Duodenal mucosa (tissue), 2 donors: Measurements from ENCODE around the gene GPR162.
A peak's percentile ranks its signal among the peaks of the same experiment; 100 is the strongest.

Source experiments
- H3K27ac ChIP-seq: one replicate; pipeline ENCODE4 v1.7.0; 2013; ENCODE audit warnings: low read depth, low read length
- H3K27me3 ChIP-seq, 2 donors: one replicate each; pipeline ENCODE4 v1.7.0; 2013; ENCODE audit warnings: low read length in 2 of 2, control low read depth in 1 of 2; ENCODE audit not compliant: insufficient read depth in 2 of 2, control insufficient read depth in 1 of 2
- H3K36me3 ChIP-seq, 2 donors: one replicate each; pipeline ENCODE4 v1.7.0; 2013; ENCODE audit warnings: low read length in 2 of 2, control low read depth in 1 of 2; ENCODE audit not compliant: insufficient read depth in 2 of 2, control insufficient read depth in 1 of 2
- H3K4me1 ChIP-seq, 2 donors: one replicate each; pipeline ENCODE4 v1.7.0; 2013; ENCODE audit warnings: low read length in 2 of 2, control low read depth in 1 of 2; ENCODE audit not compliant: insufficient read depth in 2 of 2, control insufficient read depth in 1 of 2
- H3K4me3 ChIP-seq, 2 donors: one replicate each; pipeline ENCODE4 v1.7.0; 2013; ENCODE audit warnings: low read length in 2 of 2, low read depth in 1 of 2
- H3K9ac ChIP-seq, 2 donors: one replicate each; pipeline ENCODE4 v1.7.0; 2013; ENCODE audit warnings: low read length in 2 of 2, low read depth in 1 of 2
- H3K9me3 ChIP-seq, 2 donors: one replicate each; pipeline ENCODE4 v1.7.0; 2013; ENCODE audit warnings: low read length in 2 of 2, control low read depth in 1 of 2; ENCODE audit not compliant: control insufficient read depth in 1 of 2

The GPR162 gene

DNA sequence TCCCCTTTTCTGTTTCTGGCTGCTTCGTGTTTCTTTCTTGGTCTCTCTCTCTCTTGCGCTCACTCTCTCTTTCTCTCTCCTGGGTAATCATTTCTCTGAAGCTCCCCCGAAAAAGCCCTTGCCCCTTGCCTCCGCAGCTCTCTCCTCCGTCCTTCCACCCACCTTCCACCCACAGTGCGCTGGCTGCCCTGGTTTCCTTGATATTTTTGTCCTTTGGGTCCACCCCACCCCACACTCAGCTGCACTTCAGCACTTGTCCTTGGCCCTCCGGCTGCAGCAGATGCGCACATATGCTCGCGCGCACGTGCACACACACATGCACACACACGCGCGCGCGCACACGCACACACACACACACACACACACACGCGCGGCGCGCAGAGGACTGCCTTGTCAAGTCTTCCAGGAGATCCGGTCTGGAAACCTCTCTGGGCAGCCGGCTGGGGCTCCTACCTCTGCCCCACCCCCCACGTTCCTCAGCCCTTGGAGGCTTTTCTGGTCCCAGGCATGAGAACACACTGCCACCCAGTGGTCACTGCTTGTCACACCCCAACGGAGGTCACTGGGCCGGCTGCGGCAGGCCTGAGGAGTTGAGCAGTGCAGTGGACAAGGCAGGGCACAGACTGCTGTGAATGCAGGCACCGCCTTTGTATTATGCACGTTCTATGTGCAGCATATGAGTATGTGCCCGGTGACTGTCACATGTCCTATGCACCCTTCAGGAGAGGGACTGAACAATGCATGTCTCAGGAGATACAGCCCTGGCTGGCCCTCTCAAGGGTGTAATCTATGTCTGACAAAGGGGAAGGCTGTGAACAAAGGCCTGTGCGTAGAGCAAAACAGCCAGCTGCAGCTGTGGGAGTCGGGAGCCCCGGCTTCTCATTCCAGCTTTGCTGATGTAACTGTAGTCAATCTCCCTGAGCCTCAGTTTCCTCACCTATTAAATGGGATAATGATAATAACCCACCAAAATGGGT lies 42.8 kb upstream of the GPR162 start:
- Histone ChIP-seq H3K9ac (peak overlapping the region; percentile 1 to 70), H3K27ac (no peak overlapping the region), H3K36me3 (no peaks in the 10 kb centered on the region), H3K4me1 (peaks cover 17 to 26% of the 10 kb centered on the region in 2 donors), H3K4me3 (peak overlapping the region; percentile 62 to 71), H3K9me3 (no peaks in the 10 kb centered on the region), H3K27me3 (peaks cover 3 to 10% of the 10 kb centered on the region in 2 donors)

DNA sequence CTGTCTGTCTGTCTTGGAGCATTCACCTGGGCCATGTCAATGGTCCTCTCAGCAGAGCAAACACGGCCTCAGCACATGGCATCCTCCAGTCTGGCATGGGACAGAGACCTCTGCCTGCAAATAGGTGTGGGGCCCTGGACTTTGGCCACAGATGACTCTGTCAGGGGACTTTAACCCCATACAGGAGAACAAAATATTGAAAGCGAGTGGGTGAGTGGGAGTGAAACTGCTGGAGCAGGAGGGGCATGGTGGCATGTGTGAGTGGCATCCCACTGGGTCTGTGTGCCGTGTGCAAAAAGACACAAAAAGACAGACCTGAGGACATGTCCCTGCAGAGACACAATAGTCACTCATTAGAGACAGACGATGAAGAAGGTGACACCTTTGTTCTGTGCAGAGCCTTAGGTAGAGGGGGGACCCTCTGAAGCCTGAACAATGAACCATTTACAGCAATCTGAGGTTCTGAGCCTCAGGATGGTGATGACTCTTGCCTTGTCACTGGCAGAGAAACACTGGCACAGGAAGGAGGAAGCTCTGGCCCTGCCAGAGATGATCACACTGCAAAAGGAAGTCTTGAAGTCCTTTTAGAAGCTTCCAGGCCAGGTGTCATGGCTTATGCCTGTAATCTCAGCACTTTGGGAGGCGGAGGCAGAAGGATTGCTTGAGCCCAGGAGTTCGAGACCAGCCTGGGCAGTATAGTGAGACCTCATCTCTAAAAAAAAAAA lies 41.8 kb upstream of the GPR162 start:
- peaks cover 17 to 26% of the 10 kb centered on the region in 2 donors for H3K4me1 ChIP-seq
- H3K9ac ChIP-seq, result peak overlapping the region; percentile 1 to 20
- H3K36me3 ChIP-seq, result no peaks in the 10 kb centered on the region
- no peak overlapping the region for H3K27ac ChIP-seq
- no peak overlapping the region for H3K4me3 ChIP-seq
- peaks cover 0 to 2% of the 10 kb centered on the region in 2 donors for H3K27me3 ChIP-seq
- H3K9me3 ChIP-seq, result no peaks in the 10 kb centered on the region

DNA sequence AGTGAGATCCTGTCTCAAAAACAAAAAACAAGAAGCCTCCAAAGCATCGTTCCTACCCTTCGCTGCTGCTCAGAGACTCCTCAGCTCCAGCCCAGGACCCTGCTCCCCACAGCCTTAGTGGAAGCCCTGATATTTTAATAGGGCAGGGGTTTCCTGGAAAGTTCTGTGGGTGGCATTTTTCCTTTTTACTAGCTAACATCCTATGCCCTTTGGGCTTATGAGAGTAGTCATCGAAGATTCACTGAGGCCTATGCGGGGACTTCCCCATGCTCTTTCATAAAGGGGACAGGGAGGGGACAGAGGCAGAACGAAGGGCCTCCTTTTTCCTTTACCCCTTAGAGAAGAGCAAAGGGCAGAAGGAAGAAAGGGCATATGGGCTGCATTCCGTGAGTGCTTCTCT lies 41.0 kb upstream of the GPR162 start:
- Histone ChIP-seq H3K27me3 (no peaks in the 10 kb centered on the region), H3K36me3 (no peaks in the 10 kb centered on the region), H3K4me3 (no peak overlapping the region), H3K9me3 (no peaks in the 10 kb centered on the region), H3K27ac (no peak overlapping the region), H3K9ac (no peak overlapping the region), H3K4me1 (peaks cover 17 to 26% of the 10 kb centered on the region in 2 donors)

DNA sequence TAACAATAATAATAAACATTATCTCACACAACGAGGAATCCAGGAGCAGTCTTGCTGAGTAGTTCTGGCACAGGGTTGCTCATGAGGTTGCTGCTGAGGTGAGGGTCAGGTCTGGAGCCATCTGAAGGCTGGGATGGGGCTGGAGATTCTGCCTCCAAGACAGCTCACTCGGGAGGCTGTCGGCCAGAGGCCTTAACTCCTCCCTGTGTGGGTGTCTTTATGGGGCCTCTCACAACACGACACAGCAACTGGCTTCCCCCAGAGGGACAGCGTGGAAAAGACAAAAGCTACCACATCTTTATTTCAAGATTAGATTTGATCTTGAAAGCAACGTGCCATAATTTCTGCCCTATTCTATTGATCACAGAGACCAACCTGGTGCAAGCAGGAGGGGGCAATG lies 39.5 kb upstream of the GPR162 start:
- H3K4me1 ChIP-seq, result peaks cover 17 to 26% of the 10 kb centered on the region in 2 donors
- no peak overlapping the region for H3K9ac ChIP-seq
- no peak overlapping the region for H3K4me3 ChIP-seq
- no peaks in the 10 kb centered on the region for H3K27me3 ChIP-seq
- no peak overlapping the region for H3K27ac ChIP-seq
- H3K9me3 ChIP-seq, result no peaks in the 10 kb centered on the region
- no peaks in the 10 kb centered on the region for H3K36me3 ChIP-seq

DNA sequence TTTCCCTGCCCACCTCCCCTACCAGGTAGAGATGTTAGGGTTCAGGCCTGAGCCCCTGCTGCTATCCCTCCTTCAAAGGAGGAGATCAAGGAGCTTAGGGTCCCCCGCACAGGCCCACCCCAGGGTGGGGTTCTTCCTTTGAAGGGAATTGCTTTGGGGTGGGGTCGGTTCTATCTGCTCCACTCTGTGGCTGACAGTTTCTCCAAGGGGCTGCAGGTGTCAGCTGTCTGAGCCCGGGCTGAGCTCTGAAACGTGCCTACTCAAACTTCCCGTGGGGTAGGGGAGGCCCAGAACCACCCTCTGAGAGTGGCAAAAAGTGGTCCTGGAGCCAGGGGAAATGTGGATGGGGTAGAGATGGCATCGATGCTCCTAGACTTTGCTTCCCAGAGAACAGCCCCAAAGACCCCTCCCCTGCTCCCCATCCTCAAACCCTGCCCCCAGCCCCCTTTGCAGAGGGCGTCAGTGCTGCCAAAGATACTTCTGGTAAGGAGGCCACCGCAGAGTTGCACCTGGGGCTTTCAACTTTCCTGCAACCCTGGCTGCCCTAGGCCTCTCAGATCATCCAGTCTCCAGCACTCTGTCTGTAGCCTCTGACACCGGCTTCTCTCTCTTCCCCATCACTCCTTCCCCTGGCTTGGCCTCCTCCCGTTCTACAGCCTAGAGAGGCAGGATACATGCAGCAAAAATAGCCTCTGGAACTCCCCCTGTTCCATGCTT lies 38.6 kb upstream of the GPR162 start:
- Histone ChIP-seq H3K27me3 (no peaks in the 10 kb centered on the region), H3K4me3 (no peak overlapping the region), H3K4me1 (peaks cover 17 to 26% of the 10 kb centered on the region in 2 donors), H3K27ac (no peak overlapping the region), H3K9me3 (no peaks in the 10 kb centered on the region), H3K36me3 (no peaks in the 10 kb centered on the region), H3K9ac (no peak overlapping the region)

DNA sequence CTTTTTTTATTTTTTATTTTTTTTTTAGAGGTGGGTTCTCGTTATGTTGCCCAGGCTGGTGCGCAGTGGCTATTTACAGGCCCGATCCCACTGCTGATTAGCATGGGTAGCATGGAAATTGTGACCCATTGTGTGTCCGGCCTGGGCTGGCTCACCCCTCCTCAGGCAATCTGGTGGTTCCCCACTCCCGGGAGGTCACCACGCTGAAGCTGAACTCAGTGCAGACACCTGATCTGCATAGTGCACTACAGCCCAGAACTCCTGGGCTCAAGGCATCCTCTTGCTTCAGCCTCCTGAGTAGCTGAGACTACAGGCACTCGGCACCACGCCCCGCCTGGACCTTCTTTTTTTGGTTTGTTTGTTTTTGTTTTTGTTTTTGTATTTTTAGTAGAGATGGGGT lies 37.8 kb upstream of the GPR162 start:
- H3K36me3 ChIP-seq, result no peaks in the 10 kb centered on the region
- H3K4me1 ChIP-seq, result peaks cover 11 to 23% of the 10 kb centered on the region in 2 donors
- no peak overlapping the region for H3K27ac ChIP-seq
- no peaks in the 10 kb centered on the region for H3K9me3 ChIP-seq
- H3K4me3 ChIP-seq, result no peak overlapping the region
- no peaks in the 10 kb centered on the region for H3K27me3 ChIP-seq
- H3K9ac ChIP-seq, result no peak overlapping the region

DNA sequence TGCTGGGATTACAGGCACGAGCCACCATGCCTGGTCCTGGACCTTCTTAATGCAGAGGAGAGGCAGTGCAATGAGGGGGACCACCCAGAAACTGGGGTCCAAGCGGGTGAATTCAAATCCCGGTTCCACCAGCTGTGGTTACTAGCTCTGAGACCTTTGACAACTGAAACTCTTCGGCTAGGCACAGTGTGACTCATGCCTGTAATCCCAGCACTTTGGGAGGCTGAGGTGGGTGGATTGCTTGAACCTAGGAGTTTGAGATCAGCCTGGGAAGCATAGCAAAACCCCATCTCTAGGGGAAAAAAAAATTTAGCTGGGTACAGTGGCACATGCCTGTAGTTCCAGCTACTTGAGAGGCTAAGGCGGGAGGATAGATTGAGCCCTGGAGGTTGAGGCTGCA lies 37.3 kb upstream of the GPR162 start:
- Histone ChIP-seq H3K9ac (no peak overlapping the region), H3K9me3 (no peaks in the 10 kb centered on the region), H3K27ac (no peak overlapping the region), H3K27me3 (no peaks in the 10 kb centered on the region), H3K4me1 (peaks cover 8 to 24% of the 10 kb centered on the region in 2 donors), H3K4me3 (no peak overlapping the region), H3K36me3 (no peaks in the 10 kb centered on the region)

DNA sequence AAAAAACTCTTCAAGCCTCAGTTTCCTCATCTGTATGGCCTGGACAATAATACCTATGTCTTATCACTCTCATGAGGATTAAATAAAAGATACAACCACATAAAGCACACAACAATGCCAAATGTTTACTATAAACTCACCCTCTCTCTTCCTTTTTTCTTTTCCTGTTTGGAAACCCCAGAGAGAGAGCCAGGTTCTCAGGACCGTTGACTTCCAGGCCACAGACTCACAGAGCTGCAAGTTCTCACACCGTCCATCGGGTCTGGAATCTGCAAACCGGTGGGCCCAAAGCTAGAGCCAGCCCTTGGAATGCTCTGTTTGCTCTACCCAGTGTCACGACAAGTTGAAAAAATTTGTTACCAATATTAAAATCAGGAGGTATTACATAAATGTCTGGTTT lies 36.9 kb upstream of the GPR162 start:
- no peak overlapping the region for H3K9ac ChIP-seq
- H3K9me3 ChIP-seq, result no peaks in the 10 kb centered on the region
- no peaks in the 10 kb centered on the region for H3K27me3 ChIP-seq
- no peak overlapping the region for H3K4me3 ChIP-seq
- no peak overlapping the region for H3K27ac ChIP-seq
- peaks cover 3 to 22% of the 10 kb centered on the region in 2 donors for H3K4me1 ChIP-seq
- H3K36me3 ChIP-seq, result no peaks in the 10 kb centered on the region

DNA sequence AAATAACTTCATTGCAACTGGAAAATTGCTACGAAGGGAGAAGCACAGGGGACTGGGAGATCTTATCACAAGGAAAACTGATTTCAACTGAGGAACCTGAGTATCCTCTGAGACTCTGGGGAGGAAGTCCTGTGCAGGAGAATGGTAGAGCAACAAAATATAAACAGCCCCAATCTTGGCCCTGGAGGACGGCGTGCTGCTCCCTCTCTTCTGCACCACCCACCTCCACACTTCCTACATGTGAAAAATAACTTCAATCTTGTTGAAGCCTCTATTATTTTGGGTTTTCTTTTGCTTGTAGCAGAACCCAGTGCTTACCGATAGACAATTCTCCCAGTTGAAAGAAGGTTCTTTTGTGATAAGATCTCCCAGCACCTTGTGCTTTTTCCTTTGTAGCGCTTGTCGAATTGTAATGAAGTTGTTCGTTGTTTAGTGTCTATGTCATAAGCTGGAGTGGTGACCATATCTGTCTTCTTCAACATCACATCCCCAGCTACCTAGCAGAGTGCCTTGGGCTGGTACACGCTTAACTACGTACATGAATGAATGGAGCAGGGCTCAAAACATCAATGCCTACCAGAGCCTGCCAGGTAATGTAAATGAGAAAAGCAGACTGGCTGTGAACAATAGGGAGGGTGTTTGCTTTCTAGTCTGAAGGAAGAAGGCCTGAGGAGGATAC lies 35.1 kb upstream of the GPR162 start:
- no peak overlapping the region for H3K9ac ChIP-seq
- no peaks in the 10 kb centered on the region for H3K27me3 ChIP-seq
- no peak overlapping the region for H3K4me3 ChIP-seq
- no peaks in the 10 kb centered on the region for H3K36me3 ChIP-seq
- H3K27ac ChIP-seq, result no peak overlapping the region
- peaks cover 0 to 16% of the 10 kb centered on the region in 2 donors for H3K4me1 ChIP-seq
- H3K9me3 ChIP-seq, result no peaks in the 10 kb centered on the region
